Panc1 (cell line): ENCODE results near the gene SELENOF.

Source experiments
- POLR2AphosphoS5 ChIP-seq: IDR thresholded peaks from 2 replicates; pipeline ENCODE4 v1.6.1; 2012; ENCODE audit warnings: mild to moderate bottlenecking, low read depth, low read length, moderate library complexity
- REST ChIP-seq, 2 experiments: IDR thresholded peaks; 2 replicates each; pipeline ENCODE4 v1.6.1; 2011 to 2012; ENCODE audit warnings: low read depth in 2 of 2, control low read depth in 1 of 2, low read length in 1 of 2, mild to moderate bottlenecking in 1 of 2, moderate library complexity in 1 of 2; ENCODE audit not compliant: insufficient read depth in 1 of 2
- SIN3A ChIP-seq: IDR thresholded peaks from 2 replicates; pipeline ENCODE4 v1.6.1; 2012; ENCODE audit warnings: low read depth, mild to moderate bottlenecking, low read length, moderate library complexity, borderline replicate concordance; ENCODE audit not compliant: insufficient read depth
- TF ChIP-seq, protein P1 (sequence below): fragments of 450-650 bp; IDR thresholded peaks from 2 replicates; pipeline ENCODE4 v1.5.1; 2017; ENCODE audit warnings: mild to moderate bottlenecking

DNA sequence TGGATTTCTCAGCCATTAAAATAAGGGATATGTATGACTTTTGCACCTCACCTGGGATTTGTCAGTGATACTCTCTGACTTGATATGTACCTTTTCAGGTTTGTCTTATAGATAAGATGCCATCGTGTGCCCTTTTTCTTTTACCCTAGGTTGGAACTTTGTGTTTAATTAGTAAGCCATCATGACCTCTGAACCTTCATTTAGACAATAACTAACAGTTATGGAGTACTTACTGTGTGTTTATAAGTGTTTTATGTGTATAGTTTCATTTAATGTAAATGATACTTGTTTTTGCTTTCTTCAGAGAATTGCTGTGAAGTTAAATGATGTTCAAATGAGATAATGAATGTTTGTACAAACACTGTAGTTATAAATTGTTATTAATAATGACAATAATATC lies 14.9 kb upstream of the SELENOF start:
- TF ChIP-seq, protein P1, sequence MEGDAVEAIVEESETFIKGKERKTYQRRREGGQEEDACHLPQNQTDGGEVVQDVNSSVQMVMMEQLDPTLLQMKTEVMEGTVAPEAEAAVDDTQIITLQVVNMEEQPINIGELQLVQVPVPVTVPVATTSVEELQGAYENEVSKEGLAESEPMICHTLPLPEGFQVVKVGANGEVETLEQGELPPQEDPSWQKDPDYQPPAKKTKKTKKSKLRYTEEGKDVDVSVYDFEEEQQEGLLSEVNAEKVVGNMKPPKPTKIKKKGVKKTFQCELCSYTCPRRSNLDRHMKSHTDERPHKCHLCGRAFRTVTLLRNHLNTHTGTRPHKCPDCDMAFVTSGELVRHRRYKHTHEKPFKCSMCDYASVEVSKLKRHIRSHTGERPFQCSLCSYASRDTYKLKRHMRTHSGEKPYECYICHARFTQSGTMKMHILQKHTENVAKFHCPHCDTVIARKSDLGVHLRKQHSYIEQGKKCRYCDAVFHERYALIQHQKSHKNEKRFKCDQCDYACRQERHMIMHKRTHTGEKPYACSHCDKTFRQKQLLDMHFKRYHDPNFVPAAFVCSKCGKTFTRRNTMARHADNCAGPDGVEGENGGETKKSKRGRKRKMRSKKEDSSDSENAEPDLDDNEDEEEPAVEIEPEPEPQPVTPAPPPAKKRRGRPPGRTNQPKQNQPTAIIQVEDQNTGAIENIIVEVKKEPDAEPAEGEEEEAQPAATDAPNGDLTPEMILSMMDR = no peak
- TF ChIP-seq REST (IDR thresholded peaks at IDR 0.05; ENCODE audit: insufficient read depth in 1 of 2, low read depth in 2 of 2, low read length in 1 of 2) = no peak
- TF ChIP-seq SIN3A = no peak
- TF ChIP-seq POLR2AphosphoS5 = no peak
